HepG2 (cell line): Measurements from ENCODE around the gene KLHDC4. TPM values are rescaled to one million over a fixed set of nuclear protein-coding genes. Genes with fewer than 3 reads are reported as not detected.

Experiments used
- BORCS8-MEF2B ChIP-seq: sonication (generic); formaldehyde crosslinking; IDR thresholded peaks from 2 replicates; pipeline ENCODE4 v1.8.0; 2022; ENCODE audit warnings: mild to moderate bottlenecking, missing genetic modification reagents
- CCDC6 ChIP-seq: sonication (generic); formaldehyde crosslinking; IDR thresholded peaks from 2 replicates; pipeline ENCODE4 v1.8.1; 2022; ENCODE audit warnings: mild to moderate bottlenecking, missing genetic modification reagents, moderate library complexity
- CREM ChIP-seq, 2 experiments: sonication (generic) in 1 of 2; formaldehyde crosslinking in 1 of 2; IDR thresholded peaks; 2 replicates each; pipeline versions ENCODE4 v1.4.0 to v1.6.1; 2016 to 2020; ENCODE audit warnings: antibody characterized with exemption in 1 of 2, mild to moderate bottlenecking in 1 of 2, missing genetic modification reagents in 1 of 2
- KLF11 ChIP-seq: IDR thresholded peaks from 2 replicates; pipeline ENCODE4 v1.6.1; 2016; ENCODE audit warnings: missing compliant biosample characterization
- MEIS2 ChIP-seq: sonication (generic); formaldehyde crosslinking; IDR thresholded peaks from 2 replicates; pipeline ENCODE4 v1.9.0; 2021; ENCODE audit warnings: mild to moderate bottlenecking, missing genetic modification reagents
- NCOR1 ChIP-seq: fragments of 200-600 bp; sonication (generic); IDR thresholded peaks from 2 replicates; pipeline ENCODE4 v1.7.0; 2017; ENCODE audit warnings: antibody characterized with exemption, low read length, borderline replicate concordance
- ZEB1 ChIP-seq: IDR thresholded peaks from 2 replicates; pipeline ENCODE4 v1.6.1; 2012; ENCODE audit warnings: mild to moderate bottlenecking, low read depth, inconsistent platforms; ENCODE audit not compliant: insufficient replicate concordance
- ZFYVE20 ChIP-seq: sonication (generic); formaldehyde crosslinking; IDR thresholded peaks from 2 replicates; pipeline ENCODE4 v1.8.0; 2023; ENCODE audit warnings: low read depth, mild to moderate bottlenecking, moderate library complexity, missing genetic modification reagents, borderline replicate concordance
- ZNF567 ChIP-seq: sonication (generic); formaldehyde crosslinking; IDR thresholded peaks from 2 replicates; pipeline ENCODE4 v1.8.1; 2023; ENCODE audit warnings: mild to moderate bottlenecking, missing genetic modification reagents, borderline replicate concordance
- ZNF589 ChIP-seq: sonication (generic); formaldehyde crosslinking; conservative IDR thresholded peaks from 2 replicates; pipeline ENCODE4 v1.8.0; 2022; ENCODE audit warnings: mild to moderate bottlenecking, moderate library complexity, missing genetic modification reagents
- polyA plus RNA-seq, 8 experiments: library from polyadenylated mRNA; depleted of rRNA in 3 of 8; stranded (reverse) in 7 of 8; unstranded in 1 of 8; fragments of >200 nt; fragmentation: Illumina TruSeq in 4 of 8; extraction: Trizol in 4 of 8; gene quantifications; 2 replicates each; pipeline versions ENCODE4 v1.2.1 to v1.2.3, GENCODE V29; 2011 to 2016; ENCODE audit warnings: low read depth in 4 of 8, missing spikeins in 1 of 8, mixed read lengths in 1 of 8; ENCODE audit not compliant: insufficient read depth in 1 of 8
- total RNA-seq, 5 experiments: library from RNA; depleted of rRNA; stranded (reverse); fragments of >200 nt; fragmentation: Illumina TruSeq; extraction: Trizol; gene quantifications; 2 replicates each; pipeline ENCODE4 v1.2.3, GENCODE V29; 2016; ENCODE audit warnings: low read depth in 1 of 5
- TF ChIP-seq, protein P1 (sequence below): sonication (generic); formaldehyde crosslinking; IDR thresholded peaks from 2 replicates; pipeline ENCODE4 v1.5.0; 2020; ENCODE audit warnings: mild to moderate bottlenecking, missing genetic modification reagents, borderline replicate concordance
- TF ChIP-seq, protein P2 (sequence below), 2 experiments: sonication (generic) in 1 of 2; formaldehyde crosslinking in 1 of 2; IDR thresholded peaks; 2 replicates each; pipeline versions ENCODE4 v1.4.0 to v1.6.1; 2016 to 2020; ENCODE audit warnings: borderline replicate concordance in 1 of 2, low read depth in 1 of 2, mild to moderate bottlenecking in 1 of 2, missing genetic modification reagents in 1 of 2
- TF ChIP-seq, protein P3 (sequence below): sonication (generic); formaldehyde crosslinking; IDR thresholded peaks from 2 replicates; pipeline ENCODE4 v1.8.0; 2022; ENCODE audit warnings: missing genetic modification reagents, mild to moderate bottlenecking, inconsistent platforms, borderline replicate concordance
- TF ChIP-seq, protein P4 (sequence below): sonication (generic); formaldehyde crosslinking; IDR thresholded peaks from 2 replicates; pipeline ENCODE4 v1.5.0; 2020; ENCODE audit warnings: mild to moderate bottlenecking, missing genetic modification reagents, moderate library complexity
- TF ChIP-seq, protein P5 (sequence below): sonication (generic); formaldehyde crosslinking; IDR thresholded peaks from 2 replicates; pipeline ENCODE4 v1.8.1; 2023; ENCODE audit warnings: missing genetic modification reagents, inconsistent platforms, borderline replicate concordance

The KLHDC4 gene
- total and polyA plus RNA-seq, 2 of the 13 experiments (the other 11 are each of a cell fraction or from before 2014, with no cell fraction given): 18.7 to 31.8 TPM

GRCh38 chr16:87705771-87706277 is 60.0 kb downstream of the KLHDC4 start (continued):
- TF ChIP-seq, protein P1, sequence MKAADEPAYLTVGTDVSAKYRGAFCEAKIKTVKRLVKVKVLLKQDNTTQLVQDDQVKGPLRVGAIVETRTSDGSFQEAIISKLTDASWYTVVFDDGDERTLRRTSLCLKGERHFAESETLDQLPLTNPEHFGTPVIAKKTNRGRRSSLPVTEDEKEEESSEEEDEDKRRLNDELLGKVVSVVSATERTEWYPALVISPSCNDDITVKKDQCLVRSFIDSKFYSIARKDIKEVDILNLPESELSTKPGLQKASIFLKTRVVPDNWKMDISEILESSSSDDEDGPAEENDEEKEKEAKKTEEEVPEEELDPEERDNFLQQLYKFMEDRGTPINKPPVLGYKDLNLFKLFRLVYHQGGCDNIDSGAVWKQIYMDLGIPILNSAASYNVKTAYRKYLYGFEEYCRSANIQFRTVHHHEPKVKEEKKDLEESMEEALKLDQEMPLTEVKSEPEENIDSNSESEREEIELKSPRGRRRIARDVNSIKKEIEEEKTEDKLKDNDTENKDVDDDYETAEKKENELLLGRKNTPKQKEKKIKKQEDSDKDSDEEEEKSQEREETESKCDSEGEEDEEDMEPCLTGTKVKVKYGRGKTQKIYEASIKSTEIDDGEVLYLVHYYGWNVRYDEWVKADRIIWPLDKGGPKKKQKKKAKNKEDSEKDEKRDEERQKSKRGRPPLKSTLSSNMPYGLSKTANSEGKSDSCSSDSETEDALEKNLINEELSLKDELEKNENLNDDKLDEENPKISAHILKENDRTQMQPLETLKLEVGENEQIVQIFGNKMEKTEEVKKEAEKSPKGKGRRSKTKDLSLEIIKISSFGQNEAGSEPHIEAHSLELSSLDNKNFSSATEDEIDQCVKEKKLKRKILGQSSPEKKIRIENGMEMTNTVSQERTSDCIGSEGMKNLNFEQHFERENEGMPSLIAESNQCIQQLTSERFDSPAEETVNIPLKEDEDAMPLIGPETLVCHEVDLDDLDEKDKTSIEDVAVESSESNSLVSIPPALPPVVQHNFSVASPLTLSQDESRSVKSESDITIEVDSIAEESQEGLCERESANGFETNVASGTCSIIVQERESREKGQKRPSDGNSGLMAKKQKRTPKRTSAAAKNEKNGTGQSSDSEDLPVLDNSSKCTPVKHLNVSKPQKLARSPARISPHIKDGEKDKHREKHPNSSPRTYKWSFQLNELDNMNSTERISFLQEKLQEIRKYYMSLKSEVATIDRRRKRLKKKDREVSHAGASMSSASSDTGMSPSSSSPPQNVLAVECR (CRISPR knock-in tag): peak; percentile 30; the same call in 1 of the 2 replicates
- TF ChIP-seq, protein P2, sequence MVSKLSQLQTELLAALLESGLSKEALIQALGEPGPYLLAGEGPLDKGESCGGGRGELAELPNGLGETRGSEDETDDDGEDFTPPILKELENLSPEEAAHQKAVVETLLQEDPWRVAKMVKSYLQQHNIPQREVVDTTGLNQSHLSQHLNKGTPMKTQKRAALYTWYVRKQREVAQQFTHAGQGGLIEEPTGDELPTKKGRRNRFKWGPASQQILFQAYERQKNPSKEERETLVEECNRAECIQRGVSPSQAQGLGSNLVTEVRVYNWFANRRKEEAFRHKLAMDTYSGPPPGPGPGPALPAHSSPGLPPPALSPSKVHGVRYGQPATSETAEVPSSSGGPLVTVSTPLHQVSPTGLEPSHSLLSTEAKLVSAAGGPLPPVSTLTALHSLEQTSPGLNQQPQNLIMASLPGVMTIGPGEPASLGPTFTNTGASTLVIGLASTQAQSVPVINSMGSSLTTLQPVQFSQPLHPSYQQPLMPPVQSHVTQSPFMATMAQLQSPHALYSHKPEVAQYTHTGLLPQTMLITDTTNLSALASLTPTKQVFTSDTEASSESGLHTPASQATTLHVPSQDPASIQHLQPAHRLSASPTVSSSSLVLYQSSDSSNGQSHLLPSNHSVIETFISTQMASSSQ (IDR thresholded peaks at IDR 0.05; ENCODE audit: low read depth): no peak
- TF ChIP-seq, protein P2 (CRISPR knock-in tag; IDR thresholded peaks at IDR 0.05; ENCODE audit: borderline replicate concordance): peak; percentile 72; the same call in 1 of the 2 replicates
- no peak for TF ChIP-seq MEIS2 (CRISPR knock-in tag)
- TF ChIP-seq CREM (IDR thresholded peaks at IDR 0.05): peak; percentile 53; the same call in 1 of the 2 replicates
- no peak for TF ChIP-seq CREM (CRISPR knock-in tag; IDR thresholded peaks at IDR 0.05)
- peak; percentile 72; the same call in 1 of the 2 replicates for TF ChIP-seq NCOR1
- no peak for TF ChIP-seq ZFYVE20 (CRISPR knock-in tag)
- TF ChIP-seq ZEB1: no peak
- TF ChIP-seq, protein P3, sequence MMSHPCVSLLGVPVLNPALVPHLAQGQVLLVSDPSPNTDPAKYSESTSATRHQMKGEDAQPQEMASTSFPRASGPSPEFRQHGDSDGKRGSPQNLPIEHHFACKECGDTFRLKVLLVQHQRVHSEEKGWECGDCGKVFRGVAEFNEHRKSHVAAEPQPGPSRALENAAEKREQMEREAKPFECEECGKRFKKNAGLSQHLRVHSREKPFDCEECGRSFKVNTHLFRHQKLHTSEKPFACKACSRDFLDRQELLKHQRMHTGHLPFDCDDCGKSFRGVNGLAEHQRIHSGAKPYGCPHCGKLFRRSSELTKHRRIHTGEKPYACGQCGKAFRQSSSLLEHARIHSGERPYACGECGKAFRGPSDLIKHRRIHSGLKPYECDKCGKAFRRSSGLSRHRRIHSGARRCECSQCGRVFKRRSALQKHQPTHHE: no peak
- TF ChIP-seq, protein P4, sequence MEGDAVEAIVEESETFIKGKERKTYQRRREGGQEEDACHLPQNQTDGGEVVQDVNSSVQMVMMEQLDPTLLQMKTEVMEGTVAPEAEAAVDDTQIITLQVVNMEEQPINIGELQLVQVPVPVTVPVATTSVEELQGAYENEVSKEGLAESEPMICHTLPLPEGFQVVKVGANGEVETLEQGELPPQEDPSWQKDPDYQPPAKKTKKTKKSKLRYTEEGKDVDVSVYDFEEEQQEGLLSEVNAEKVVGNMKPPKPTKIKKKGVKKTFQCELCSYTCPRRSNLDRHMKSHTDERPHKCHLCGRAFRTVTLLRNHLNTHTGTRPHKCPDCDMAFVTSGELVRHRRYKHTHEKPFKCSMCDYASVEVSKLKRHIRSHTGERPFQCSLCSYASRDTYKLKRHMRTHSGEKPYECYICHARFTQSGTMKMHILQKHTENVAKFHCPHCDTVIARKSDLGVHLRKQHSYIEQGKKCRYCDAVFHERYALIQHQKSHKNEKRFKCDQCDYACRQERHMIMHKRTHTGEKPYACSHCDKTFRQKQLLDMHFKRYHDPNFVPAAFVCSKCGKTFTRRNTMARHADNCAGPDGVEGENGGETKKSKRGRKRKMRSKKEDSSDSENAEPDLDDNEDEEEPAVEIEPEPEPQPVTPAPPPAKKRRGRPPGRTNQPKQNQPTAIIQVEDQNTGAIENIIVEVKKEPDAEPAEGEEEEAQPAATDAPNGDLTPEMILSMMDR (CRISPR knock-in tag): 0 out of 2 replicates have a peak, but pooled peaks have one; percentile 28
- TF ChIP-seq ZNF589 (CRISPR knock-in tag): no peak
- TF ChIP-seq BORCS8-MEF2B (CRISPR knock-in tag): no peak
- TF ChIP-seq, protein P5, sequence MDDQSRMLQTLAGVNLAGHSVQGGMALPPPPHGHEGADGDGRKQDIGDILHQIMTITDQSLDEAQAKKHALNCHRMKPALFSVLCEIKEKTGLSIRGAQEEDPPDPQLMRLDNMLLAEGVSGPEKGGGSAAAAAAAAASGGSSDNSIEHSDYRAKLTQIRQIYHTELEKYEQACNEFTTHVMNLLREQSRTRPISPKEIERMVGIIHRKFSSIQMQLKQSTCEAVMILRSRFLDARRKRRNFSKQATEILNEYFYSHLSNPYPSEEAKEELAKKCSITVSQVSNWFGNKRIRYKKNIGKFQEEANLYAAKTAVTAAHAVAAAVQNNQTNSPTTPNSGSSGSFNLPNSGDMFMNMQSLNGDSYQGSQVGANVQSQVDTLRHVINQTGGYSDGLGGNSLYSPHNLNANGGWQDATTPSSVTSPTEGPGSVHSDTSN: no peak
- no peak for TF ChIP-seq CCDC6 (CRISPR knock-in tag)
- TF ChIP-seq ZNF567: no peak
- TF ChIP-seq KLF11: no peak
